HG03558 (cell line): ENCODE measurements around the gene CACNA1C.

Source experiments
- ATAC-seq: cut with Tn5 transposase; IDR thresholded peaks from one replicate; pipeline ENCODE4 v1.9.1; 2021; ENCODE audit warnings: moderate number of reproducible peaks; ENCODE audit not compliant: unreplicated experiment; ENCODE audit errors: extremely low read depth

Gene CACNA1C

DNA sequence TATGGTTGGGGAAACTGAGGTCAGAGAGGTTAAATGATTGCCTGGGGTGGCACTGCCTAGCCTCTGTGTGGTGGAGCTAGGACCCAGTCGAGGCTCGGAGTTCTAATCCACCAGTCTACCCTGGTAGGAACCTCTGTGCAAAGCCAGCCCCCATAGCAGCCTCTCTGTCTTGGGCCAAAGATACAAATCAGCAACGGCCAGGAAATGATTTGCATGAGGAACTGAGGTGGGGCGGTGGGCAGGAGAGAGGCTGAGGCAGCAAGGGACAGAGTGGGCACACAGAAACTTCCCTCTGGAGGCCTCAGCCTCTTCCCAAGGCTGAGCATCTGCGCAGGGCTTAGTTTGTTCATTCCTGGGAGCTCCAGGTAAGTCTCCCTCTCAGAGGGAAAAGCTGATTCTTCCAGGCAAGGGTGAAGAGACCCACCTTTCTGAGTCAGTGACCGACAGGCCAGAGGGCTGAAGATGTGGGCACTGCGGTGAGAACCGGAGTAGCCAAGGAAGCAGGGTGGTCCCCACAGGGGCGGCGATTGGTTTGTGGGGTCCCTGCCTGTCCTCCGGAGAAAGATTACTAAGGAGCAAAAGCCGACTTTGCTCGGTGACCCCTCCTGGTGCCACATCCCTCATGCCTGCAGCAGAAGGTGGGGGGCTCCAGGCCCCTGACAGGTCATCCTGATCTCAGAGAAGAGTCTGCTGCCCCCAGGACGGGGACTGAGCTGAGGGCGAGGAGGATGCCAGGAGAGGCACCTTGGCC, 134.6 kb downstream of the CACNA1C start:
- no peak for ATAC-seq

DNA sequence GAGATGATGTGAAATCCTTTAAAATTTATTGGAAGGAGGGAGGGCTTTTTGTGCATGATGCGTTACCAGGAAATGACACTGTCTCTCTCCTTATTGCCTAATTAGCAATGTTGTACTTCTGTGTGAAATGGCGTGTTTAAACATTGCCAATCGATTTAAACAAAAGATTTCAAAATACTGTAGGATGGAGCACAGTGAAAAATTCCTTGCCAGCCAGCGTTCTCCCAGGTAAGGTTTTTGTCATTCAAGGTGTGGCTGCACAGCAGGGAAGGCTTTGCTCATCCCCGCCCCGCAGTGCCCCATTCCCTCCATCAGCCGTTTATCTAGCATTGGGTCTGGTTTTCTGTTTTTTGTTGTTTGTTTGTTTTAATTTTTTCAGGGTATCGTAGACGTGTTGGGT, 137.3 kb downstream of the CACNA1C start:
- no peak for ATAC-seq

DNA sequence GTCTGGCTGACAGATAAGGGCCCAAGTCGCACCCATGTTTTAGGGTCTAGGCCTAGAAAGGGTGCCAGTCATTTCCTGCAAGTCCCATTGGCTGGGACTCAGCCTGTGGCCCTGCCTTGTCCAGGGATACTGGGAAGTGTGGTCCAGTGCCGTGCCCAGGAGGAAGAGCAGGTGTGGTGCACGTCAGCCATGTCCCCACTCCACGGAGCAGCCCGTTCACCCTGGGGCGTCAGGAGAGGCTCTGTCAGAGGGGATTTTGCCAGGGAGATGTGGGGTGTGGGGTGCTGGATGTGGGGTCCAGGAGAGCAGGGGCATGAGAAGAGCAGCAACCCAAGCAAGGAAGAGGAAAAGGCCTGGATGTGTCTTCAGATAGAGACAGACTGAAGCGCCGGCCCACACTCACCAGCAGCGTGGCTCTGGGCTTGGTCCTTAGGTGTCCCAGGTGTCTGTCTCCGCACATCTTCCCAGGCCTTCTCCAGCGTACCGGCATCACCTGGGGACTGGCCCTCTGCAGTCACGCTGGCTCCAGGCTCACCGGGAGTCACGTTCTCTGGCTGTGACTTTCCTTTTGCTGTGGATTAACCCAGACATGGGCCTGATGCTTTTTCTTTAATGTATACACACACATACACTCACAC, 138.2 kb downstream of the CACNA1C start:
- ATAC-seq, result no peak

DNA sequence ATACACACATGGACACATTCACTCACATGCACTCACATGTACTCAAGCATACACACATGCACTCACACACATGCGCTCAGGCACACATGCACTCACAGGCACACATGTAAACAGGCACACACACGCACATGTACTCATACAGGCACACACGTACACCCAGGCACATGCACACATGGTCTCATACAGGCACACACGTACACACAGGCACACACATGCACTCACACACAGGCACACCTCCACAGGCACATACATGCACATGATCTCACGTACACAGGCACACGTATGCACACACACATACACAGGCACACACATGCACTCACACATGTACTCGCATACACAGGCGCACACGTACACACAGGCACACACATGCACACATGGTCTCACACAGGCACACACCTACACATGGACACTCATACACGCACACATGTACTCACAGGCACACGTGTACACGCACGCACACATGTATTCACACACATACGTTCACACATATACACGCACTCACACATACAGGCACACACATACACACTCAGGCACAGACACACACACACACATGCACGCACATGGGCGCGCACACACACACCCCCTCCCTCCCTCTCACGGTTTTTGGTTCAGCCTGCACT, 138.9 kb downstream of the CACNA1C start:
- no peak for ATAC-seq

DNA sequence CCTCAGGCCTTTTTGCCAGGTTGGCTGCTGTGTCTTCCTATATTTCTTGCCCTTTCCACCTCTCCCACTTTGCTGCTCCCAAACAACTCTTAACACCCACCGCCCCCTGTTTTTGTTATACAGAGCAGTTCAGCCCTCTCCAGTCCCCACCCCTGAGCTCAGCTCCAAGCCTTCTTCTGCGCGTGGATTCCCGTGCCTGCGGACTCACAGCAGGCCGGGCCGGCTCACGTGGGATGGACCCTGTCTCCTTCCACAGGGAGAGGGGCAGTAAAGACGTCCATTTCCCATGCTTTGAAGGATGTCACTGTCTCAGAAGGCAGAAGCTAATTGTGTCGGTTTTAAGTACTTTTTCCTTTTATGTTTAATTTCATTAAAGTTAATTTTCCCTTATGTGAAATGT, 139.4 kb downstream of the CACNA1C start:
- no peak for ATAC-seq

DNA sequence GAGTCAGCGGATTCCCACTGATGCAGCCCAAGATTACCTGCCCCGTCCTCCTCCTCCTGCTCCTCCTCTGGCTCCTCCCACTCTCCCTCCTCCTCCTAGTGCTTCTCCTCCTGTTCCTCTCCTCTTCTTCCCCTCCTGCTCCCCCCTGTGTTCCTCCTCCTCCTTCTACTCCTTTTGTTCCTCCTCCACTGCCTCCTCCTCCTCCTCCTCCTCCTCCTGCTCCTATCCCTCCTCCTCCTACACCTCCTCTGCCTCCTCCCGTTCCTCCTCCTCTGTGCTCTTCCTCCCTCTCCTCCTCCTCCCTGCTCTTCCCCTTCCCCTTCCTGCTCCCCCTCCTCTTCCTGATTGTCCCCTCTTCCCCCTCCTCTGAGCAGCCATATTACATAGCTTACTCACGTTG, 141.3 kb downstream of the CACNA1C start:
- no peak for ATAC-seq

DNA sequence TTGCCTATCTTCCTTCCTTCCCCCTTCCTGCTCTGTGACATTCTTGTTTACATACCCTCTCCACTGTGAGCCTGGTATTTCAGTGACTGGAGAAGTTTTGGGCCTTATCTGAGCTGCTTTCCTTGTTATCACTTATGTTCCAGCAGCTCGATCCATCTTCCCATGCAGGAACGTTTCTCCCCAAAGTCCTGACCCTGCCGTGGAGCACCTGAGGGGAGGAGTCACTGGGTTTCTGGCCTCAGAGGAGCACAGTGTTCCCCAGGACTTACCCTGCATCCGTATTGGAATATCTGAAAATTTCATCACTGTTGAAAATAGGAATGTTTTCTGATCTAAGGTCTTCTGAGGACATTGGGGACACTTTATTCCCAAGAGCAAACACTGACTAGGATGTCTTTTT, 141.8 kb downstream of the CACNA1C start:
- no peak for ATAC-seq

DNA sequence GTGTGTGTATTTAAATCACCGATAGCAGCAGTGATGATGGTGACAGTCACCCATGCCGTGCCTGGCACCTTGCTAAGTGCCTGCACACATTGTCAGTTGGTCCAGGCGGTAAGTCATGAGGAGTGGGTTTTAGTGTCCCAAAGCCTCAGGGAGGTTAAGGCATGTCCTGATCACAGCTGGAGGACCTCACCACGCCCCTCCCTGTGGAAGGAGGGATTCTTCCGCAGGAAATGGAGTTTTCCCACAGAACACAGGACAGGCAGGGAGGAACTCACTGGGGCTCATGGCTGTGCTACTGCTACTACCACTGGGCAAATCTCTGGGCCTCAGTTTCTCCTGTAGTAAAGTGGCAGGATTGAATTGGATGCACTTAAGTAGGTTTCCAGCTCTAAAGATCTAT, 142.3 kb downstream of the CACNA1C start:
- no peak for ATAC-seq

DNA sequence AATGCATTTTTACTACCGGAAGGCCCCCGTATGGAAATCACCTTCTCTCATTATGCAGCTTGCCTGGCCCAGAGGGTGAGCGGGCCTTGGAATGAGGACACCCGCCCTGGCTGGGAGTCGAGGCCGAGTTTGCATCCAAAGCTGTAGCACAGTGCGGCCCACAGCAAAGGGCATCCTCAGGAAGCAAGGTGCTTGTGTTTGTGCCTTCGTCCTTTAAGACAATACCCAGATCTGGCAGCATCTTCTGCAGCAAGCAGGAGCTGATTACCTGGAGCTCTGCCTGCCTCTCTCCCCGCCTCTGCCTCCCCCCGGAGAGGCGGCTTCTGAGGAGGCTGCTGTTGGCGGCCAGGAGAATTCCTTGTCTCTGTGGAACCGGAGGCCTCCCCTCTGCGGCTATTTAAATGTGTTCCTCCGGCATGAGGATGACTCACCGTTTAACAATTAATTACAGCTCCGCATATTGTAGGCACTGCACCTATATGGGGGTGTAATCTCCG, 145.3 kb downstream of the CACNA1C start:
- no peak for ATAC-seq

DNA sequence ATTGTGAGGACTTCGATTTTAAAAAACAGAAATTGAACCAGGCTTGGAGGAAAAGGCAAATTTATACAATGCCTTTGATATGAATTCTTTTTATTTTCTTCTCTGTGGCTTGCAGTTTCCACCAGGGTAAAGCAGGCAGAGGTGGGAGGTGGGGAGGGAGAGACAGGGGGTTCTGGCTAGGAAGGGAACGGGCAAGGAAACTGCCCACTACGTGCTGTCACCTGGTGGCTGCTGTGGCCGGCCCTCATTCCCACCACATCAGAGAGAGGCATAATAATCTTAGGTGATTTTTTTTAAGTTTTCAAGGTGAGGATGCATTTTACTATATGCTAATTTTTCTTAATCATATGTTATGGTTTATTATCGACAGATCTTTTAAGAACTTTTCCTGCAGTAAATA, 145.8 kb downstream of the CACNA1C start:
- no peak for ATAC-seq

DNA sequence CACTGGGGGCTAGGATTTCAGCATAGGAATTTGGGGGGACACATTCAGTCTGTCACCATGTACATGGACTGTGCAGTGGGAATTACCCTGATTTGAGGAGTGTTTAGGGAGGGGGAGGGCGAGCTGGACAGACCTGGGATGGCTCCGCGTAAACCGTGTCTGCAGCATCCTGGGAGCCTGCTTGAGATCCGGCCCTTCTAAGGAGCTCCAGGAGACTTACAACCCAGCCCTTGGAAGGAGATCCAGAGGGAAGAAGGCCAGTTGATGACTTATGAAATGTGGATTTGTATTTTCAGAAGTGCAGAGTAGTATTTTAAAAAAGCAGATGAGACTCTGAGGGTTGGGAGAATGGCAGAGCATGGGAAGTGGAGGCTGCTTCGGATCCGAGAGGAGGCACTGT, 153.2 kb downstream of the CACNA1C start:
- no peak for ATAC-seq

DNA sequence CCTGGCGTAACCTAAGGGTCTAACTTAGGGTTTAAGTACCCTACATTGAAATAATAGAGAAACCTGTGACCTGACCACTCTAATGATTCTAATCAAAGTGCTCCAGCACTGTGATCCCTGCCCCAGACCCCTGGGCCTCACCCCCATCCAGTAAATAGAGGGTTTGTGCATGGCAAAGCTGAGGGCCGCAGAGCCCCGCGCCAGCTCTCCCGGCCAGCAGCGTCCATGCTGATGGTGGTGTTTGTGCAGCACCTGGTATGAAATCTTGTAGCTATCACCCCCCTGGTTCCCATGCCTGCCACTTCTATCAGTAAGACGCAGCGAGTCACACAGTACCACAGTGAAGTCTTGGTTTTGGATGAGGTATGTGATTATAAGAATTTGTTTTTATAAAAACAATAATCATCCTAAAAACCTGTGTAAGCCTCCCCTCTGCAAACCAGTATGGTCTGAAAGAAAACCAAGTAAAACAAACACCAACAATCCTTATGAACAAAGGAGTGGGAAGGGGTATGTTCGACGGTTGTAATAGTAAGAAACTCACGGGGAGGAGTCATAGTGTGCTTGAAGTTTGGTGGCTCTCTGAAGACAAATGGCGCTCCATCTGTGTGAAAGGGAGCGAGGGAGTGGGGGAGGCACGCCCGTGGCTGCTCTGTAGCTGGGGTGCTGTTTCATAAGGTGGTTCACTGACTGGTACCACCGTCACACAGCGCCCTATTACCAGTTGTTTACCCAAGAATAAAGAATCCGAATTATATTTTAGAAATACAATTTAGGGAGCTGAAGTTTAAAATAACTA, 156.2 kb downstream of the CACNA1C start:
- ATAC-seq, result no peak

DNA sequence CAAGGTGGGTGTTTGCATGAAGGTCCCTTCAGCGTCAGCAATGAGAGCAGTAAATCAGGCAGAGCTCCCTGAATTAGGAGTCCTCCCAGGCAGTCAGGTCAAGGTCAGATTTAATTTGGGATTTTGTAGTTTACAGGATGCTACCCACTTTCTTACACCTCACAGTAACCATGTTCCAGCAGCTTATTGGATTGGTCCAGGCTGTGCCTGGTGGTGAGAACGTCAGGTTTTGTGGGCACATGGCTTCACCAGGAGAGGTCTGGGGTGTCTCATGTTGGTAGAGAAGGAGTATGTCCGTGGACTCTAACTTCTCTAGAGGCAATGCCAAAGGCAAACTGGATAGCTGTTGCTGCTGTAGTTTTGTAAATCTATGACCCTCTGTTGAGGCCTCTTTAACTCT, 158.3 kb downstream of the CACNA1C start:
- no peak for ATAC-seq

DNA sequence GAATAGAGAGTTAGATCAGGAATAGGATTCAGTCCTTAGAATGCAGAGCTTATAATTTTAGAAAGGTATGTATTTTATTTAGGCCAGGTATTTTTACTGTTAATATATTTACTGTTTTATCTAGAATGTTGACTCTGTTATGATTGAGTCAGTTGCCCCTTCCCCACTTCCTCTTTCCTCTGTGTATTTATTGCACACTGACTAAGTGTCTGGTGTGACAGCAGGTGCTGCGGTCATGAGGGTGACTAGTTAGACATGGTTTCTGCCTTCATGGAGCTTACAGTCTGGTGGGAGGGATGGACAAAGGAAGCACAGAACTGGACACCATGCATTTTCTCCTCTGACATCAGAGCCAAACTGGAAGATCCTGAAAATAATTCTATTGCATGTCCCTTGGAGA, 159.8 kb downstream of the CACNA1C start:
- no peak for ATAC-seq

DNA sequence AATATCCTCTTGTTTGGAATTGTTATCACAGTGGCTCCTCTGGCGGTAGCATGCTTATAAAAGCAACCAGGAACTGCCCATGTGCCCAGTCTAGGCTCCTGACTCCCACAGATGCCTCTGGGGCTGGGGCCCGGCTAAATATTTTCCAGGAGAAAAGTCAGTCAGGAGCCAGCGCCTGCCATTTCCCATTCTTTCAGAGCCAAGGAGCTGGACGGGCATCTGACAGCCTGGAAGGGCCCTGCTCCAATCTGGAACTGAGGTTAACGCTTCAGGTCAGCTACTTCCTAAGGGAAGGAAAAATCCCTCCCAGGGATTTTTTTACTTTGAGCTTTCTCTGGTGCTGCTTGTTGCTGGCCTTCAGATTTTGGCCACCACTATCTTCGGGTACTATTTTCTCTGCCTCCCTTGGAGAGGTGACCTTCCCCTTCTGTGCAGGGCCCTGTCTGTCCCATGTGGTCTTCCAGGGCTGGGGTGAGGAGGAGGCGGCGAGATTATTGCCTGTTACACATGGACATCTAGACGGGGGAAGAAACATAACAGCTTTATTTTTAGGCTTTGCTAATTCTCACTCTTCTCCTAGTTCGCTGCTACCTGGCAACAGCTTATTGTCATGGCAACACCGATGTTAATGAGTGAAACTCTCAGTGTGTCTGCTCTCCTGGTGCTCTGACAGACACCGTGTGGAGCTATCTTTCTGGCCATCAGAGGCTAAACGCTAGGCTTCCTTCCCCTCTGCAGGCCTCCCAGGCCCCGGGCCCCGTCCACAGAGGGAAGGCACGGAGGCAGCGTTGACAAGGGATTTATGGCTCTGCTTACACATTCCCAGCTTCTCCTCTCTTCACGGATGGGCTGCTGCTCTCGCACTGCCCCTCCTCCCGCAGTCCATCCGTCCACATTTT, 160.4 kb downstream of the CACNA1C start:
- no peak for ATAC-seq

DNA sequence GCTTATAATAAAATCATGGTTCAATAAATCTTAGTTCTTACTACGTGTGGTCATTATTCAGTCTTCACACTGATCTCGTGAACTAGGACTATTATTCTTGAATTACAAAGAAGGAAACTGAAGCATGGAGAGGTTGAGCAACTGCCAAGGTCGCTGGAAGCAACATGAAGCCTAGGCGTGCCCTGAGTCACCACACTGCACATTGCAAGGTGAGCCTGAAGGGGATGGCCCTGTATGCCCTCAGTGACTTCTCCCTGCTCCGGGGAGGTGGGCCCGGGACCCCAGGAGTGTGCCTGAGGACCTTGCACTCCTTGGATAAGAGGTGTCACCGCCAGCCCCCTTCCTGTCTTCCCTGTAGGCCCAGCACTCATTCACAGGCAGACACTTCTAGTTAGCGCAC, 161.6 kb downstream of the CACNA1C start:
- no peak for ATAC-seq

DNA sequence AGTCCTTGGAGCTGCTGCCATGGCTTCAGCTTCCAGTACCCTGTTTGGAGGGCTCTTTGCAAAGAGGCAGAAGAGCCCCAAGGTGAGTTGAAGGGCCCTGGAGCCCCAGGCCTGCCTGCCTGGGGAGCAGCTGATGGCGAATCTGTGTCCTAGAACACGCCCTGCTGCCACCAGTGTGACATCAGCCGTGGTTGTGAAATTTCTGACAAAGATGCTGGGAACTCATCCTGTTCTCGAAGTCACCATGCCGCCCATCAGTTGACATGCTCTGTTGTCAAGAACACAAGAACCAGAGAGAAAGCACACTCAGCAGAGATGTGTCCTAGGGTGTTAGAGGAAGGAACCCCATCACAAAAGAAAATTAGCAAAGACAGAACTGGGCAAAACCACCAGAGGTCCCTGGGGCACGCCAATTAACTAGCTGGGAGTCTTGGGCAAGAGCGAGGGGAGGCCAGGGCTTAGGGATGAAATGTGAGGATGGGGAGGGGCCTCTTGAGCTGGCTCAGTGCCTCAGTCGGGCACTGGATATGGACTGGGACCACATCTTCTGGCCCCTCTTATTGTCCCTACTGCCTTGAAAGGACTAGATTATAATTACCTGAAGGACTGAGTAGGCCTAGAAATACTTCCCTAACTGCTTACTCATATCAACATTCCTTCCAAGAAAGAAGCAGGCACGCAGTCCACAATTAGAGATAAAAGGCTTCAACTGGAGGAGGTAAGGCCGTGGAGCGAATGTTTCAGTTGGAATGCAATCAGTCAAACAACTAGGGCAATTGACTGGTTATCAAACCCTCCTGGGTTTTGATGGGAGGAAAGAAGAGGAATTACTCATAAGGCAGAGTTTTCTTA, 163.1 kb downstream of the CACNA1C start:
- no peak for ATAC-seq

DNA sequence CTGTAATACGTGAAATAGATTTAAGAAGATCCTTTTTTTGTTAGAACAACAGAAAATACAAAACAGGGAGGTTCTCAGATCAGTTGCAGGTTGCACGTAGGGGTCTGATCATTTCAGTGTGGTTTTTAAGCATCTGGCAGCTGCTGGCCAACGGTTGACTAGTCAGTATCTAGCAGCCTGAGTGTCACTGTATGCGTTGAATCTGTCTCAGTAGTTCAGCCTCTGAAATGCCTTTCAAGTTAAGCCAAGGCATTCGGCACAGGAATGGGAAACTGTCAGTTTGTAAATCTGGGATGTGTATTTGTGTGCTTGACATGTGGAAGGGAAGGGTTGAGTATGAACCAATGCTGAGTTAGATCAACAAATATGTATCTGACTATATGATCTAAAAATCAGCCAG, 165.9 kb downstream of the CACNA1C start:
- ATAC-seq, result no peak
